GM19351 (cell line): ENCODE results near the gene ENO1.
A peak's percentile ranks its signal among the peaks of the same experiment; 100 is the strongest.

Source experiments
- ATAC-seq: cut with Tn5 transposase; IDR thresholded peaks from one replicate; pipeline ENCODE4 v1.9.1; 2021; ENCODE audit warnings: mild to moderate bottlenecking, moderate library complexity; ENCODE audit not compliant: unreplicated experiment

The ENO1 gene

GRCh38 chr1:8871965-8872399 lies 6.5 kb downstream of the ENO1 start:
- no peak for ATAC-seq

GRCh38 chr1:8871539-8871935 lies 6.9 kb downstream of the ENO1 start:
- ATAC-seq = no peak

- no peak for ATAC-seq
Measured at GRCh38 chr1:8870616-8871538, 7.6 kb downstream of the ENO1 start.

DNA sequence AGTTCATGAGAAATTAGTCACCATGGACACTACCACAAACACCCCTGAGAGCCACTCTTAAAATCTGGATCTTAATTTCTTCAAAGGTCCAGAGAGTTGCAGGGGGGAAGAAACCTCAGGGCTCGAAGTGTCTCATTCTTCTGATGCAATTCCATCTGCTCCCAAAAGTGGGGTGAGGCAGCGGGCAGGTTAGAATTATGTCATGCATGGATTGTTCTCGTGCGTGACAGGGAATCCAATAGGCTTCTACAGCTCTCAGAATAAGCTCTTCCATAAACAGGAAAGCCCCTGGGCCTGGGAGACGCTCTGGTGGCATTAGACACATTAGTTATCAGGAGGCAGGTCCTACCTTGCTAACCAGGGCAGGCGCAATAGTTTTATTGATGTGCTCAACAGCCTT lies 8.4 kb downstream of the ENO1 start:
- ATAC-seq = no peak

- no peak for ATAC-seq
Measured at GRCh38 chr1:8867878-8868567, 10.5 kb downstream of the ENO1 start.

DNA sequence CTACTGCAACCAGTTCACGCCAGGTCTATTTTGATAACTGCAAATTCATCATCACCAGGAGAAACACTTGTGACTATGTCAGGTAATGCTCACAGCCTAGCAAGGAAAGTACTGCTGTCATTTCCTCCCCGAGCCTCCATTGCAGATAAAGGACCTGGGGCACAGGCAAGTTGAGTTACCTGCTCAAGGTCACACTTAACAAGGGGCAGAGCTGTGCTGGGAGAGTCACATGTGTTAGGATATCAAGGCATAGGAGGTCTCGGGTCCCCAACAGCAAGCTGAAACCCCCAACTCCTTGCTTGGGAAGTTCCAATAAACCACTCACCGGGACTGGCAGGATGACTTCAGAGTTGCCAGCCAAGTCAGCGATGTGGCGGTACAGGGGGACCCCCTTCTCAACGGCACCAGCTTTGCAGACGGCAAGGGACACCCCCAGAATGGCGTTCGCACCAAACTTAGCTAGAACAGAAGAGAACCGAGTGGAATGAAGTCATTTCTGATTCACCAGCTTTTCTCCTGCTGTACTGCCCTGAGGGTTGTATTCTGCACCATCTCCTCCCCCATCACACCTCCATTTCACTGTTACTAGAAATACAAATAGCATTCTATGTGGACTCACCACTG lies 11.6 kb downstream of the ENO1 start:
- no peak for ATAC-seq

DNA sequence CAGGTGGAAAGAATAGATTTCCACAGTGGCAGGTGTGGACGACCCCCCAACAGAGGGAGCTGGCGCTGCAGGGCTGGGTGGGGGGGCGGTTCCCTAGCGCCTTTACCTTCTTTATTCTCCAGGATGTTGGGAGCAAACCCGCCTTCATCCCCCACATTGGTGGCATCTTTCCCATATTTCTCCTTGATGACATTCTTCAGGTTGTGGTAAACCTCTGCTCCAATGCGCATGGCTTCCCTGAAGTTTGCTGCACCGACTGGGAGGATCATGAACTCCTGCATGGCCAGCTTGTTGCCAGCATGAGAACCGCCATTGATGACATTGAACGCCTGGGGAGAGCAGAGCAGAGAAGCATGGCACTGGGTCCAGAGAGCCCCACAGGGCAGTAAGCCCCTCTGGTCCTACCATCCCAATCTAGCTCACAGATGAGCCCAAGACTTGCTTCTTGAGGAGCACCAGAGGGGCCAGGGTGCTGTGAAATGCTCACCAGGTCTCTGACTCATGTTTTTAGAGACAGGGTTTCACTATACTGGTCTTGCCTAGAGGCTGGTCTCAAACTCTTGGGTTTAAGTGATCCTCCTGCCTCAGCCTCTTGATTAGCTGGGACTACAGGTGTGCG lies 12.2 kb downstream of the ENO1 start:
- no peak for ATAC-seq

DNA sequence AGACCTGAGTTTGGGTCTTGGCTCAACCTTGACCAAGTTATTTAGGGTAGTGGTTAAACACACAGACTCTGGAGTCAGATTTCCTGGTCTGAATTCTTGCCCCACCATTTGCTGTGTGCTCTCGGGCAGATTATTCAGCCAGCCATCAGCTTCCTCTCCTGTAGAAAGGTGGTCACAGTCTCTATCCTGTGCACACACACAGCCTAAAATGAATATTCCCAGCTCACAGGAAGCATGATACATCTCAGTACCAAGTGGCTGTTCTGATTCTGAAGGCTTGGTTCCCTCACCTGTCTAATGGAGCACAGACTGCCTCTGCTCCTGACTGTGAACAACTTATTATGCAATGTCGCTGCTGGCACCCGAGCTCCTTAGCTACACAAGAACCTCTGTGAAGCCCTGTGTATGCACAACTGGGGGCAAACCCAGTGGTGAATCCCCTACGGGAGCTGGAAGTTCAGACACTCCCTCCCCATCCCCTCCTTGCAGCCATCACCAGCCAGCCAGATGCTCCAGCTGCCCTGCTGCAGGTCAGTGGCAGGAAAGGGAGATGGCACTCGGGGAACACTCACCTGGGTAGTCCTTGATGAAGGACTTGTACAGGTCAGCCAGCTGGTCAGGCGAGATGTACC lies 13.7 kb downstream of the ENO1 start:
- ATAC-seq = no peak

- no peak for ATAC-seq
Measured at GRCh38 chr1:8863794-8864233, 14.7 kb downstream of the ENO1 start.

DNA sequence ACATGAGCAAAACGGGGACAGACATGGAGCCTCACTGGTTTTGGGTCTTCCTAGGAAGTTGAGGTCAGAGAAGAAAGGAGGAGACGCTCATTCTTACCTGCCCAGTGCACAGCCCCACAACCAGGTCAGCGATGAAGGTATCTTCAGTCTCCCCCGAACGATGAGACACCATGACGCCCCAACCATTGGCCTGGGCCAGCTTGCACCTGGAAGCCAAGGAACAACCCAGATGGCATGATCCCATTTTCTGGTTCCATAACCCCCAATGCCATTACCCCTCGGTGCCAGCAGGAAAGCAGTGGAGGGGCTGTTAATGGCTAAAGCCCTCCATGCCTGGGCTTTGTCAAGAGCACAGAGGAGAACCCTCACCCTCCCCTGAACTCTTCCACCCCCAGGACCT lies 15.3 kb downstream of the ENO1 start:
- ATAC-seq = no peak

- ATAC-seq = no peak
Measured at GRCh38 chr1:8862528-8862927, 16.0 kb downstream of the ENO1 start.

GRCh38 chr1:8860738-8861516 lies 17.6 kb downstream of the ENO1 start:
- no peak for ATAC-seq

DNA sequence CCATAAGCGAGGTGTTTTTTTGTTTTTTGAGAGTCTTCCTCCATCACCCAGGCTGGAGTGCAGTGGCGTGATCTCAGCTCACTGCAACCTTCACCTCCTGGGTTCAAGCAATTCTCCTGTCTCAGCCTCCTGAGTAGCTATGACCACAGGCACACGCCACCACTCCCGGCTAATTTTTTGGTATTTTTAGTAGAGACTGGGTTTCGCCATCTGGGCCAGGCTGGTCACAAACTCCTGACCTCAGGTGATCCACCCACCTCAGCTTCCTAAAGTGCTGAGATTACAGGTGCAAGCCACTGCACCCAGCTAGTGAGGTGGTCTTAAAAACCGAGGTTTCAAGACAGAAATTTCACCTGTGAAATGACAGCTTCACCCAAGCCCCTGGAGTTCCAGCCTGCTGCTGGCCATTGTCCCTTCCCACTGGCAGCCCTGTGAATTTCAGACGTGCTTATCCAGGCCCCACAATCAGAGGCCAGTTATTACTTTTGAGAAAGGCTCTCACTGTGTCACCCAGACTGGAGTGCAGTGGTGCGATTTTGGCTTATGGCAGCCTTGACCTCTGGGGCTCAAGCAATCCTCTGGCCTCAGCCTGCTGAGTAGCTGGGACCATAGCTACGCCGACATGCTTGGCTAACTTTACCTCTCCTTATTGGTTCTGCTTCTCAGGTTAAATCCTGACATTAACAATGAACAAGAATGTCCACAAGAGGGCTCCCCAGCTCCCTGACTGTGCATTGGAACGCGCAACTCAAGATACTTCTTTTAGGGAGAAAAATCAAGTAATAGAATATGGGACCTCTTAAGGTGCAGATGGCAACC lies 19.4 kb downstream of the ENO1 start:
- ATAC-seq = peak; percentile 47

- ATAC-seq = no peak
Measured at GRCh38 chr1:8858112-8858668, 20.3 kb downstream of the ENO1 start.

- ATAC-seq = no peak
Measured at GRCh38 chr1:8856689-8857412, 21.6 kb downstream of the ENO1 start.

GRCh38 chr1:8854240-8854639 lies 24.2 kb downstream of the ENO1 start:
- ATAC-seq = no peak

DNA sequence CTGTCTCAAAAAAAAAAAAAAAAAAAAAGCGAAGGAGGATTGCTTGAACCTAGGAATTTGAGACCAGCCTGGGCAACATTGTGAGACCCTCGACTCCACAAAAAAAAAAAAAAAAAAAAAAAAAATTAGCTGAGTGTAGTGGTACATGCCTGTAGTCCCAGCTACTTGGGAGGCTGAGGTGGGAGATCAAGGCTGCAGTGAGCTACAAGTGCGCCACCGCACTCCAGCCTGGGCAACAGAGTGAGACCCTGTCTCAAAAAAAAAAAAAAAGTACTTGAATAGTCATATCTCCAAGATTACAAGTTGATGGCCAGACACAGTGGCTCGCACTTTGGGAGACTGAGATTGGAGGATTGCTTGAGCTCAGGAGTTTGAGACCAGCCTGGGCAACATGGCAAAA lies 27.4 kb downstream of the ENO1 start:
- ATAC-seq = no peak
